ENCODE data around the gene ABCF2.

ABCF2 gene

DNA sequence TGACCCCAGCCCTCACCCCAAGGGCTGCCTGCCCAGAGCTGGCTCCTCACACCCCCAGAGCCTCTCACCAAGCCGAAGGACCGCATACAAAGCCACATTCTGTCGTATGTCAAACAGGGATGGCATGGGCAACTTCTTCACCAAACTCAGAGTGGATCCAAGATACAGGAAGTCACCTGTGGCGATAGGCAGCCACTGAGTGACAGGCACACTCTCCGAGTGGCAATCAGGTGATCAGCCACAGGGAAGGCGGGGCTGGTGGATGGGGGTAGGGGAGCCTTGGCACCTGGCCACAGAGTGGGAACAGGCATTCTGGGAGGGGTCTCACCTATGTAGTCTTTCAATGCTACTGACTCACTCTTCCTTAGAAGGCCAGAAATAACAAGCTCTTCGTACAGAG, 32.8 kb downstream of the ABCF2 start:
- no peak for DNase-seq (ENCODE audit: low spot score)

GRCh38 chr7:151193203-151193978, 33.6 kb downstream of the ABCF2 start:
- no peak for DNase-seq (ENCODE audit: low spot score)

- DNase-seq (ENCODE audit: low spot score), result no peak
Measured at GRCh38 chr7:151192002-151192539, 34.9 kb downstream of the ABCF2 start.

GRCh38 chr7:151191544-151191943, 35.5 kb downstream of the ABCF2 start:
- DNase-seq (ENCODE audit: low spot score), result no peak

- no peak for DNase-seq (ENCODE audit: low spot score)
Measured at GRCh38 chr7:151189038-151189437, 38.0 kb downstream of the ABCF2 start.

DNA sequence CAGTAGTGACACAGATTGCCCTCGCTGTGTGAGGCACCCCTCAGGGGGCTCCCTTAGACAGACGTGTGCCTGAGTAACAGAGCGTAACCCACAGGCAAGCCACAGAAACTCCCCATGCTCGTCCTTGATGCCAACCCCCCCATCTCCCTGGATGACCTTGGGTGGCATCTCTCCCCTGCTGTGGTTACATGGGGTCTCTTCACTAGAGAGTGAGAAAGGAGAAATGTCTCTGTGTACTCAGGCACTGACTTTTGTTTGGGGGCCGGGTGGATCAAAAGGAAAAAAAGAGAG, 38.8 kb downstream of the ABCF2 start:
- no peak for DNase-seq (ENCODE audit: low spot score)

DNA sequence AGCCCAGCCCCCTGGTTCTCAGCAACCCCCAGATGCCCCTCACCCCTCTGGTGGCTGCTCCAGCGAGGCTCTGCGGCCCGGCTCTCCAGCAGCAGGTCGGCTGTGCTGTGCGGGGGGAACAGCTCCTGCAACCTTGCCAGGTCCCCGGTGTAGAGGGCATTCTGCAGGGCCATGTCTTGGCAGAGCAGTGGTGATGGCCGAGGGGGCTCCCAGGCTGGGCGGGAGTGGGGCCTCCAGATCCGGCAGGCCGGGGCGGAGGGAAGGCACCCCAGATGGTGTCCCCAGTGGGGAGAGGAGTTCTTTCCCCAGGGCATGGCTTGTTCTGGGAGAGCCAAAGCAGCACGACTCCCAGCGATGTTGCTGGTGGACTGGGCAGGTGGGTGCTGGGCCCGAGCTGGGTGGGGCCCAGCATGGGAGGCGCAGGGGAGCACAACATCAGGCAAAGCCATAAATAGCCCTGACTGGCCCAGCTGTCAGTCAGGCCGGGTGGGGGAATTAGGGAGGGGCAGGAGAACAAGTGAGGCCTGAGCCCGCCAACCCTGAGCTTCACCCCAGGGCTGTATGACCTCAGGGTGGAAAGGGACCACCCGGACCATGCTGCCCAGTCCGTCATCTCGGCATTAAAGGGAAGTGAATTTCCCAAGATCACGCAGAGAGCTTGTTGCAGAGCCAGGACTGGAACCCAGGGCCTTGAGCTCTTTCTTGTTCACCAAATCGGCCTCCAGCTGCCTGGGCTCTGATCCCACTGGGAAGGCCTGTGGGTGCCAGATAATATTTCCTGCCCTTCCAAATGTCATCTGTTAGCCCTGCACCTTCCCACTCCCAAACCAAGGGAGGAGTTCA, 39.4 kb downstream of the ABCF2 start:
- no peak for DNase-seq (ENCODE audit: low spot score)

- no peak for DNase-seq (ENCODE audit: low spot score)
Measured at GRCh38 chr7:151186640-151187408, 40.2 kb downstream of the ABCF2 start, which contains the start of gene ASB10. Gene ASB10, minus strand, starts transcription at chr7:151187250. Its CDS starts 120 bp downstream, at chr7:151187130.

DNA sequence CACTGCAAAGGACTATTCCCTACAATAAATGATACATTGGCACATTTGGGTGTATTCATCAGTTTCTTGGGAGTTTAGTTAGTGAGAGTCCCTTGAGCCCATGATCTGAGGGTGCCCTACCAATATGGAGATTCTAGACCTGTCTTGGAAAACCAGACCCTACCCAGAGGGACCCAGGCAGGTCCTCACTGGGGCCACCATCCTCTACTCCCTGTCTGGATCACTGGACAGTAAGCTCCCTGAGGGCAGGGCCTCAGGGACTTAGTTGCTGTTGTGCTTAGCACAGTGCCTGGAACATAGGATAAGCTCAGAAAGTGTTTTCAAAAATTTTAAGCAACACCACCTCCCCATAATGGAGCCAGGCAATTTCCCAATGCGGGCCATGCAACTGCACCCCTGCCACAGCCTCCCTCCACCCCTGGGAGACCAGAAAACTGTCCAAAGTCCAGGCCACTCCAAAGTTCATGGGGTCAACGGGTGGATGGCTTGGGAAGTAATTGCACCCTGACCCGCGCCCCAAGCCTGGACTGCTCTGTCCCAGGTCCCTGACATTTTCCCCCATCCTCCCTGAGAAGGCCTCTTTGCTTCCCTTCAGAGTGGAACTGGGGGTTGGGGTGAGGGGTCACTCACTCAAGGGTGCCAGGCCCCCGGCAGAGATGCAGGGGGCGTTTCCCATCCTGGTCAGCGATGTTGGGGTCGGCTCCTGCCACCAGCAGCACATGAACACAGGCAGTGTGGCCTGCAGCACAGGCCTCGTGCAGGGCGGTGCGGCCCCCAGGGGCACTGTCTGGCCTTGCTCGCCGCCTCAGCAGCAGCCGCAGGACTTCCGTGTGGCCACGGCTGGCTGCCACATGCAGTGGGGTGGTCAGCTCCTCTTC, 41.0 kb downstream of the ABCF2 start:
- no peak for DNase-seq (ENCODE audit: low spot score)

DNA sequence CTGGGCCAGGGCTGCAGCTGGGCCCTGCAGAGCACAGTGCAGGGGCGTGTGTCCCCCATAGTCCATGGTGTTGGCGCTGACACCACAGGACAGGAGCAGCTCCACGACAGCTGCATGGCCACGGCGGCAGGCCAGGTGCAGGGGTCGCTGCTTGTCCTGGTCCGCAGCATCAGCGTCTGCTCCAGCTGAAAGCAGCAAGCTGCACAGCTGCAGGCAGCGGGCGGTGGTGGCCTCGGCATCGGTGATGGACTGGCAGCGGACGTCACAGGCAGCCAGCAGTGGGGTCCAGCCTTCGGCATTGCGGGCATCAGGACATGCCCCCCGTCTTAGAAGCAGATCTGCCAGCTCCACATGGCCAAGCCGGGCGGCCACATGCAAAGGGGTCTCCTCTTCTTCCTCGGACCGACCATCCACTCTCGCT, 46.0 kb downstream of the ABCF2 start:
- DNase-seq (ENCODE audit: low spot score), result no peak

GRCh38 chr7:151179946-151180345, 47.1 kb downstream of the ABCF2 start:
- no peak for DNase-seq (ENCODE audit: low spot score)

- DNase-seq (ENCODE audit: low spot score), result no peak
Measured at GRCh38 chr7:151179287-151179860, 47.6 kb downstream of the ABCF2 start.

DNA sequence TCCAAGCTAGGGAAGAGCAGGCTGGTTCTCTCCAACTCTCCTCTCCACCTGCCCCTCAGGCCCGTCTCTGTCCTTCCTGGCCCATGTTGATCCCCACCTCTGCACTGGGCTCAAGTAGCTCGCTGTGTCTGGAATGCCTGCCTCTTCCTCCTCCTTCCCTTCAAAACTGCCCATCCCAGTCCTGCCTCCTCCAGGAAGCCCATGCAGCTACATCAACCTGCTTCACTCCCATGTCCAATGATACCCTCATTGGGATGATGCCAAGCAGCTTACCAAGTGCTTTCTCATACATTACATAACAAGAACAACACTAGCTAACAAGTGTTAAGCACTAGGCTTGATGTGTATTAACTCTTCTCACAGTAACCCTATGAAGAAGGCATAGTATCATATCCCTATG, 48.2 kb downstream of the ABCF2 start:
- DNase-seq (ENCODE audit: low spot score), result no peak

GRCh38 chr7:151178236-151178635, 48.8 kb downstream of the ABCF2 start:
- DNase-seq (ENCODE audit: low spot score), result no peak

- DNase-seq (ENCODE audit: low spot score), result no peak
Measured at GRCh38 chr7:151177310-151177709, 49.7 kb downstream of the ABCF2 start.

DNA sequence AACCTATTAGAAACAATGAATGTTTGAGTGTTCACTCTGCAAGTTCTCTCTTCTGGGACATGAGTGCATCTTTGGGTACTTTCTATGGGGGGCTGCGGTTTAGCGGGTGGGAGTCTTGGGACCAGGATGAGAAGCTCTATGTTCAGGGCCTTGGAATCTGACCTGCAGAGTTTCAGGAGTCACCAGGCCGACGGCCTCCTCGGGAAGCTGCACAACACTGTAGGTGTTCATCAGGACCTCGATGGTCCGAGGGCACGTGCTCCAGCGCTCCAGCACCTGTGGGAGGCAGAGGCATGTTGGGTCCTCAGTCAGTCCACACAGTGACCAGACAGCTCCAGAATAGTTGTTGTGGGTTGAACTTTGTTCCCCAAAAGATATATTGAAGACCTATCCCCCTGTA, 50.6 kb downstream of the ABCF2 start:
- DNase-seq (ENCODE audit: low spot score), result no peak

- DNase-seq (ENCODE audit: low spot score), result no peak
Measured at GRCh38 chr7:151175793-151176311, 51.2 kb downstream of the ABCF2 start.

- DNase-seq (ENCODE audit: low spot score), result no peak
Measured at GRCh38 chr7:151175047-151175792, 51.8 kb downstream of the ABCF2 start.

GRCh38 chr7:151174246-151175046, 52.6 kb downstream of the ABCF2 start:
- no peak for DNase-seq (ENCODE audit: low spot score)

Measured in Ammon's horn (tissue), 1 donor.